Retinal pigment epithelial cell (primary cell): ENCODE results near the gene BHLHE40.

Experiments
- DNase-seq: peaks from one replicate; pipeline ENCODE4 v3.0.0-alpha.2; 2010; ENCODE audit warnings: low read depth
- H3K4me3 ChIP-seq: 2 replicates; pipeline ENCODE4 v1.5.1; 2011; ENCODE audit warnings: mild to moderate bottlenecking, low read length, control low read depth, moderate library complexity
- CTCF ChIP-seq: conservative IDR thresholded peaks from 2 replicates; pipeline ENCODE4 v1.5.1; 2011; ENCODE audit warnings: low read depth, low read length, control low read depth, inconsistent platforms

The BHLHE40 gene

GRCh38 chr3:4996771-4997291 is 17.6 kb downstream of the BHLHE40 start:
- DNase-seq: no peak
- no peak overlapping the region for H3K4me3 ChIP-seq
- no peak for TF ChIP-seq CTCF

GRCh38 chr3:4997946-4998345 is 18.7 kb downstream of the BHLHE40 start:
- no peak for DNase-seq
- no peak for TF ChIP-seq CTCF
- no peak overlapping the region for H3K4me3 ChIP-seq

GRCh38 chr3:4999531-5000184 is 20.4 kb downstream of the BHLHE40 start:
- no peak for DNase-seq
- H3K4me3 ChIP-seq: no peak overlapping the region
- no peak for TF ChIP-seq CTCF

GRCh38 chr3:5001135-5001534 is 21.9 kb downstream of the BHLHE40 start:
- H3K4me3 ChIP-seq: no peak overlapping the region
- TF ChIP-seq CTCF: no peak

GRCh38 chr3:5001805-5002173 is 22.6 kb downstream of the BHLHE40 start:
- no peak overlapping the region for H3K4me3 ChIP-seq
- no peak for TF ChIP-seq CTCF
- no peak for DNase-seq

More at GRCh38 chr3:5001135-5001534, 21.9 kb downstream of the BHLHE40 start:
- DNase-seq: no peak

- no peak overlapping the region for H3K4me3 ChIP-seq
- TF ChIP-seq CTCF: no peak
- no peak for DNase-seq
Measured at GRCh38 chr3:5002174-5002870, 23.1 kb downstream of the BHLHE40 start.

DNA sequence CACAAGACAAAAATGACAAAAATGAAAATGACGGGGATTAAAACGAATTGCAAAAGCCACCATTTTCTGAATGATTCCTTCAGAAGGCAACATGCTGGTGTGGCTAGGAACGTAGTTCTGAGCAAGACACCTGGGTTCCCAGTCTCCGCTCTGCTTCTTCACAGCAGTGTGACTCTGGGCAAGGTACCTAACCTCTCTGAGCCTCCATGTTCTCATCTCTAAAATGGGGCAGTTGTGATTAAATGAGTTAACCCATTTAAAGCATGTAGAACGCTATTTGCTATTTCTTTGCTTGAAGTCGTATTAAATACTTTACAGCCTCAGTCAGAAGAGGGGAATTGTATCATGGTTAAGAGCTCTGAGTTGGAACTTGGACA is 23.6 kb downstream of the BHLHE40 start:
- no peak for TF ChIP-seq CTCF
- no peak overlapping the region for H3K4me3 ChIP-seq
- no peak for DNase-seq
